Mesothelial cell of epicardium (in vitro differentiated cells): ENCODE measurements around the gene FCSK. TPM values are rescaled to one million over a fixed set of nuclear protein-coding genes. Genes with fewer than 3 reads are reported as not detected.

Experiments used
- DNase-seq, 2 experiments: peaks; one replicate each; pipeline ENCODE4 v3.0.0; 2021; ENCODE audit warnings: low spot score in 2 of 2; ENCODE audit not compliant: unreplicated experiment in 2 of 2
- H3K27ac Mint-ChIP-seq: 2 replicates; pipeline ENCODE4 v1.8.0; 2021; ENCODE audit warnings: mixed read lengths
- H3K27me3 Mint-ChIP-seq: 2 replicates; pipeline ENCODE4 v1.8.0; 2021; ENCODE audit warnings: low read depth, mixed read lengths
- H3K36me3 Mint-ChIP-seq: 2 replicates; pipeline ENCODE4 v1.8.0; 2021; ENCODE audit warnings: mixed read lengths
- H3K4me1 Mint-ChIP-seq: 2 replicates; pipeline ENCODE4 v1.8.0; 2021; ENCODE audit warnings: mixed read lengths
- H3K4me3 Mint-ChIP-seq: 2 replicates; pipeline ENCODE4 v1.8.0; 2021; ENCODE audit warnings: mild to moderate bottlenecking, moderate library complexity, mixed read lengths
- H3K9me3 Mint-ChIP-seq: 2 replicates; pipeline ENCODE4 v1.8.0; 2021; ENCODE audit warnings: mixed read lengths
- total RNA-seq: library from RNA; stranded (reverse); gene quantifications from 3 replicates; pipeline ENCODE4 v1.2.1, GENCODE V29; 2021
- TF ChIP-seq, protein P1 (sequence below): fragments of 200-600 bp; sonication (generic); IDR thresholded peaks from one replicate; pipeline ENCODE4 v1.5.0; 2021; ENCODE audit warnings: antibody characterized with exemption; ENCODE audit not compliant: unreplicated experiment

Gene FCSK
- total RNA-seq, 1 donor from 2014 or later = 27.7 TPM

DNA sequence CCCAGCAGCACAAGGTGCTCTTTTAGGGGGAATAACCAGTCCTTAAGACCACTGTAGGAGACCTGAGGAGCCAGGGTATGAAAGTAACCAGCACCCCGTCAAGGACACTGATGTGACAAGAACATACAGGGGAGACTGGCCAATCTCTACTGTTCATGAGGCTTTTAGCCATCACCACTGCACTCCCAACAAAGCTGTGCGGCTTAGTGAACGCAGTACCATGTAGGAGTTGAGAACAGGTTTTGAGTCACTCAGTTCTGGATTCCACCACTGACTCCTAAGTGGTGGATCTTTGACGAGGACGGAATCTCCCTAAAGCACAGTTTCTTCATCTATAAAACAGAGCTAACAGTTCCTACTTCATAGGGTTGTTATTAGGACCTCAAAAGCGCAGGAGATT, 42.1 kb downstream of the FCSK start:
- peaks cover 37% of the 10 kb centered on the region for H3K36me3 Mint-ChIP-seq
- H3K9me3 Mint-ChIP-seq = no peaks in the 10 kb centered on the region
- H3K27ac Mint-ChIP-seq = no peak overlapping the region
- DNase-seq = no peak
- no peaks in the 10 kb centered on the region for H3K27me3 Mint-ChIP-seq
- TF ChIP-seq, protein P1, sequence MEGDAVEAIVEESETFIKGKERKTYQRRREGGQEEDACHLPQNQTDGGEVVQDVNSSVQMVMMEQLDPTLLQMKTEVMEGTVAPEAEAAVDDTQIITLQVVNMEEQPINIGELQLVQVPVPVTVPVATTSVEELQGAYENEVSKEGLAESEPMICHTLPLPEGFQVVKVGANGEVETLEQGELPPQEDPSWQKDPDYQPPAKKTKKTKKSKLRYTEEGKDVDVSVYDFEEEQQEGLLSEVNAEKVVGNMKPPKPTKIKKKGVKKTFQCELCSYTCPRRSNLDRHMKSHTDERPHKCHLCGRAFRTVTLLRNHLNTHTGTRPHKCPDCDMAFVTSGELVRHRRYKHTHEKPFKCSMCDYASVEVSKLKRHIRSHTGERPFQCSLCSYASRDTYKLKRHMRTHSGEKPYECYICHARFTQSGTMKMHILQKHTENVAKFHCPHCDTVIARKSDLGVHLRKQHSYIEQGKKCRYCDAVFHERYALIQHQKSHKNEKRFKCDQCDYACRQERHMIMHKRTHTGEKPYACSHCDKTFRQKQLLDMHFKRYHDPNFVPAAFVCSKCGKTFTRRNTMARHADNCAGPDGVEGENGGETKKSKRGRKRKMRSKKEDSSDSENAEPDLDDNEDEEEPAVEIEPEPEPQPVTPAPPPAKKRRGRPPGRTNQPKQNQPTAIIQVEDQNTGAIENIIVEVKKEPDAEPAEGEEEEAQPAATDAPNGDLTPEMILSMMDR = no peak
- H3K4me1 Mint-ChIP-seq = no peaks in the 10 kb centered on the region
- H3K4me3 Mint-ChIP-seq = no peak overlapping the region

DNA sequence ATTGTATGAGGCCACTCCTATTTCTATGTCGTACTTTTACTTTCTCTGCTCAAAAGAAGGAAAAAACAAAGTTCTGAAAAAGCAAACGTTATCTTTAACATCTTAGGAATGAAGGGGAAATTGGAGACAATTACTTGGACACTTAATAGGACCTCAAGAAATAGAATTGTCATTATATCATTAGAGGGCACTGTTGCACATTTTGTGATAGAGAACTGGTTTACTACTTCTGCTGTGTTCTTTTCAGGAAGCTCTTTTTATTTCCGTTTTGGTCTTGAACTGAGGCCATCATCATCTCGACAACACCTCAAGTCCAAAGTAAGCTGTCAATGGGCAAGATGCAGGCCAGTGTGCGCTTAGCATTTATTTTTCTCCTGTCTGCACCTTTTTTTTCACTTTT, 54.4 kb downstream of the FCSK start:
- TF ChIP-seq, protein P1 = no peak
- no peaks in the 10 kb centered on the region for H3K9me3 Mint-ChIP-seq
- H3K4me3 Mint-ChIP-seq = no peak overlapping the region
- peaks cover 33% of the 10 kb centered on the region for H3K36me3 Mint-ChIP-seq
- H3K4me1 Mint-ChIP-seq = no peaks in the 10 kb centered on the region
- no peak for DNase-seq
- H3K27ac Mint-ChIP-seq = no peak overlapping the region
- no peaks in the 10 kb centered on the region for H3K27me3 Mint-ChIP-seq

GRCh38 chr16:70510216-70510615, 55.8 kb downstream of the FCSK start:
- Mint-ChIP-seq H3K4me3 (no peak overlapping the region), H3K27ac (no peak overlapping the region), H3K9me3 (no peaks in the 10 kb centered on the region), H3K4me1 (no peaks in the 10 kb centered on the region), H3K36me3 (peaks cover 30% of the 10 kb centered on the region), H3K27me3 (no peaks in the 10 kb centered on the region)
- TF ChIP-seq, protein P1 = no peak
- no peak for DNase-seq

GRCh38 chr16:70511833-70512232, 57.4 kb downstream of the FCSK start:
- Mint-ChIP-seq H3K36me3 (peaks cover 31% of the 10 kb centered on the region), H3K27me3 (no peaks in the 10 kb centered on the region), H3K4me1 (no peaks in the 10 kb centered on the region), H3K9me3 (no peaks in the 10 kb centered on the region), H3K27ac (no peak overlapping the region), H3K4me3 (no peak overlapping the region)
- TF ChIP-seq, protein P1 = no peak
- no peak for DNase-seq

DNA sequence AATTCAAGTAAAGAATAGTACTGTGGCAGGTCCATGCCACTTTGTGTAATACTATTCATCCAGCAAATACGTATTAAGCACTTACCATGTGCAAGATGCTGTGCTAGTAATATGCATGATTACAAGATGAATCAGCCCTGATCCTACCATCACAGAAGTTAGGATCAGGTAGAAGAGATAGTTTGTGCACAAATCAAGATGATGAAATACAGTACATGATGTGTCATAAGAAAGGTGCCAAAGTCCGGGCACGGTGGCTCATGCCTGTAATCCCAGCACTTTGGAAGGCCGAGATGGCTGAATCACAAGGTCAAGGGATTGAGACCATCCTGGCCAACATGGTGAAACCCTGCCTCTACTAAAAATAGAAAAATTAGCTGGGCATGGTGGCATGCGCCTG, 58.1 kb downstream of the FCSK start:
- TF ChIP-seq, protein P1 = no peak
- H3K27ac Mint-ChIP-seq = no peak overlapping the region
- DNase-seq = no peak
- H3K4me3 Mint-ChIP-seq = no peak overlapping the region
- no peaks in the 10 kb centered on the region for H3K4me1 Mint-ChIP-seq
- H3K27me3 Mint-ChIP-seq = no peaks in the 10 kb centered on the region
- no peaks in the 10 kb centered on the region for H3K9me3 Mint-ChIP-seq
- H3K36me3 Mint-ChIP-seq = peaks cover 34% of the 10 kb centered on the region
